Activated T-helper 17 cell treated with anti-CD3 and anti-CD28 coated beads, Interleukin-2, amount 50 U/mL, for 72 hours (primary cell): ENCODE measurements around the gene TINAGL1. TPM values are rescaled to one million over a fixed set of nuclear protein-coding genes. Genes with fewer than 3 reads are reported as not detected.

ENCODE experiments used
- total RNA-seq, 2 donors: library from RNA; stranded (reverse); gene quantifications; one replicate each; pipeline ENCODE4 v1.2.3, GENCODE V29; 2022

TINAGL1 gene
- total RNA-seq, 2 donors from 2014 or later: not detected

Other genes with a start within 250 kb of the TINAGL1 start
- not detected for gene FABP3, start 203.4 kb upstream of the TINAGL1 start, total RNA-seq
- gene SERINC2, start 163.3 kb upstream of the TINAGL1 start, total RNA-seq: under 1 TPM in 1 of 2 donors, not detected in 1; 0.13 TPM
- gene HCRTR1, start 41.2 kb downstream of the TINAGL1 start, total RNA-seq: not detected
- 10 to 100 TPM; 32.7 to 51.5 TPM for gene PEF1, start 68.4 kb downstream of the TINAGL1 start, total RNA-seq
- not detected for gene COL16A1, start 127.5 kb downstream of the TINAGL1 start, total RNA-seq
- 1 to 10 TPM in 1 of 2 donors, under 1 TPM in 1; 0.24 to 4.5 TPM for gene ADGRB2, start 187.8 kb downstream of the TINAGL1 start, total RNA-seq
- 1 to 10 TPM in 1 of 2 donors, under 1 TPM in 1; 0.84 to 1.8 TPM for gene SPOCD1, start 239.5 kb downstream of the TINAGL1 start, total RNA-seq